ENCODE measurements around the gene SORCS2. TPM values are rescaled to one million over a fixed set of nuclear protein-coding genes. Genes with fewer than 3 reads are reported as not detected.

The SORCS2 gene
- total RNA-seq, 4 donors from 2014 or later, result 1.1 to 2.5 (median 2.0) TPM

DNA sequence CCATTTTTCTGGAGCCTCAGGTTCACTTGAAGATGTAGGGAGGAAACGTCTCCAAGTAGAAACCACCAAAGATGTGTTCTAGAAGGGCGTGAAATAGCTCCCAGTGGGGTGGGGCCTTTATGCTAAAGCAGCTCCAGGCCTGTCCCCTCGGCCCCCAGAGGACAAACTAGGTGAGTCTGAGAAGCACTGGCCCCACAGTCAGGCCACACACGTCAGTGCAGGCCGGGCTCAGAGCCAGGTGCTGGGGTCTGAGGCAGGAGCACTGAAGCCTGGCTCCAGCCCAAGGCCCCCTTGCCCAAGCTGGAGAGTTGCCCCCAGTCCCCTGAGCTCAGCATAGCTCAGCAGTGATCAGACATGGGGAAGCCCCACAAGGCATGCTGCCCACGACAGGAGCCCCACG, 337.7 kb downstream of the SORCS2 start:
- TF ChIP-seq POLR2A (IDR thresholded peaks at IDR 0.05), result no peak
- no peak for TF ChIP-seq CTCF (IDR thresholded peaks at IDR 0.05)
- Histone ChIP-seq H3K36me3 (no peaks in the 10 kb centered on the region), H3K4me3 (no peak overlapping the region), H3K4me1 (no peaks in the 10 kb centered on the region), H3K27me3 (peaks cover 0 to 17% (median 0%) of the 10 kb centered on the region in 4 donors), H3K9me3 (no peaks in the 10 kb centered on the region), H3K27ac (no peak overlapping the region)
- WGBS, 2 donors, result 42 to 59% methylated on average over 2 to 5 of the region's 7 CpGs
- DNase-seq, result no peak
- intact Hi-C loops (cut with DNase I), result no loop called here

DNA sequence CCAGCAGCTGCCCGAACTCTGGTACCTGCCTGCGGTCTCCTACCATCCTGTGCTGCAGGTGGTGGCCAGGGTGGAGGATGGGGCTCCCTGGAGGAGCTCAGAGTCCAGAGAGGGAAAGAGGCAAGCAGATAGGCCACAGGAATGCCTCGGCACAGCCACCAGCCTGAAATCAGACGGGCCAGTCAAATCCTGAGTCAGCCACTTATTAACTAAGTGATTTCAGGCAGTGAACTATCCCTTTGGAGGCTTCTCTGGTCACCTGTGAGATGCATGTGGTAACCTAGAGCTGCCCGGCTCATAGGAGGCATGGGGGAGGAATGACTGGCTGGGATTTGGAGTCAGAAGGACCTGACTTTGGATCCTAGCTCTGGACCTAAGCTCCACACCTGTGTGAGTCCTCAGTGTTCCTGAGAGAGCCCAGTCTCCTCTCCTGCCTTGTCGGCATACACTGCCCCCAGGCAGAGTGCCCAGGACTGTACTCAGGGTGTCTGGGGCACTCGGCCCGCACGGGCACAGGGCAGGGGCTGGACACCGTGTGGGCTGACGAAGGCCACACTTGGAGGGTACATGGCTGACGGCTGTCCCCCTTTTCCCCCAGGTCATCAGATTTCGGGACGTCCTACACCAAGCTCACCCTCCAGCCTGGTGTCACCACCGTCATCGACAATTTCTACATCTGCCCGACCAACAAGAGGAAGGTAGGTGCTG, 338.7 kb downstream of the SORCS2 start:
- no peak for TF ChIP-seq CTCF (IDR thresholded peaks at IDR 0.05)
- TF ChIP-seq POLR2A (IDR thresholded peaks at IDR 0.05), result no peak
- no peaks in the 10 kb centered on the region for H3K9me3 ChIP-seq
- H3K27ac ChIP-seq, result no peak overlapping the region
- DNase-seq, result no peak
- peaks cover 0 to 10% (median 0%) of the 10 kb centered on the region in 4 donors for H3K27me3 ChIP-seq
- H3K4me3 ChIP-seq, result no peak overlapping the region
- WGBS, 2 donors, result 77 to 81% methylated on average over 10 to 15 of the region's 17 CpGs
- no peaks in the 10 kb centered on the region for H3K36me3 ChIP-seq
- no peaks in the 10 kb centered on the region for H3K4me1 ChIP-seq
- intact Hi-C loops (cut with DNase I), result no loop called here

DNA sequence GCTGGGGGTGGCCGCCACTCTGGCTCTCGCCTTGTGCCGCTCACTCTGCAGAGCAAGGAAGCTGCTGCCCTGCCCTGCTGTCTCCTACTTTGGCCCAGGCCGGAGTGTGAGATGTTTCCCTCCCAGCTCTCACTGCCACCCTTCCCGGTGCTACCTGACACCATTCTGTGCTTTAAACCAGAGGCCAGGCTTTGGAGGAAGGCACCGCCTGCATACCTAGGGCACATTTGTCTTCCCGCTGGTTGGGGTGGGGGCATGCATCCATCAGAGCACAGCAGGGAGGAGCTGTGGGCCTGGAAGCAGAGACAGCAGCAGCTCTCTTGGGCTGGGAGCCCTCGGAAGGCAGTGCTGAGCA, 339.3 kb downstream of the SORCS2 start:
- WGBS, 2 donors, result 79 to 95% methylated on average over 4 to 6 of the region's 8 CpGs
- peaks cover 0 to 6% (median 0%) of the 10 kb centered on the region in 4 donors for H3K27me3 ChIP-seq
- no peaks in the 10 kb centered on the region for H3K9me3 ChIP-seq
- no peak overlapping the region for H3K4me3 ChIP-seq
- intact Hi-C loops (cut with DNase I), result no loop called here
- no peak overlapping the region for H3K27ac ChIP-seq
- DNase-seq, result no peak
- H3K4me1 ChIP-seq, result no peaks in the 10 kb centered on the region
- H3K36me3 ChIP-seq, result no peaks in the 10 kb centered on the region
- TF ChIP-seq POLR2A (IDR thresholded peaks at IDR 0.05) (no peak), CTCF (IDR thresholded peaks at IDR 0.05) (no peak)

DNA sequence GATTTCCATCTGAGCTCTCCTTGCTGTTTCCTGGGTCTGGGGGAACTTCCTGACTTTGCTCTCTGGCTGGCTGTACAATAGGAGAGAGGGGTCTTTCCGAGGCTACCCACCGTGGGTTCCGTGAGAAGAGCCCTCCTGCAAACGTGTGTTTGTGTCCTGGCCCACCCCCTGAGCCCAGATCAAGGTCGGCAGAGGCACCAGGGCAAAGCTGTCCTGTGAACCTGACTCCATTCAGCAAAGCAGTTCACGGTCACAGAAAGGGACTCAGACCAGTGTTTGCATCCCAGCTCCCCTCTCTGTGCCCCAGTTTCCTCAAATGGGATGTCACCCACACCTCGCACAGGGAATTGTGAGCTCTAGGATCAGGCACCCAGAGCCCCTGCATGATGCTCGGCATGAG, 339.7 kb downstream of the SORCS2 start:
- DNase-seq, result no peak
- intact Hi-C loops (cut with DNase I), result no loop called here
- Histone ChIP-seq H3K36me3 (no peaks in the 10 kb centered on the region), H3K9me3 (no peaks in the 10 kb centered on the region), H3K27ac (no peak overlapping the region), H3K4me1 (no peaks in the 10 kb centered on the region), H3K4me3 (no peak overlapping the region), H3K27me3 (peaks cover 0 to 6% (median 0%) of the 10 kb centered on the region in 4 donors)
- TF ChIP-seq CTCF (IDR thresholded peaks at IDR 0.05) (no peak), POLR2A (IDR thresholded peaks at IDR 0.05) (no peak)
- WGBS, 2 donors, result 73 to 89% methylated on average over 3 of the region's 8 CpGs

- Histone ChIP-seq H3K27me3 (peaks cover 0 to 6% (median 0%) of the 10 kb centered on the region in 4 donors), H3K9me3 (no peaks in the 10 kb centered on the region), H3K4me1 (no peaks in the 10 kb centered on the region), H3K36me3 (no peaks in the 10 kb centered on the region), H3K4me3 (no peak overlapping the region), H3K27ac (no peak overlapping the region)
- 74 to 84% methylated on average over 4 of the region's 8 CpGs for WGBS, 2 donors
- no peak for TF ChIP-seq CTCF (IDR thresholded peaks at IDR 0.05)
- no peak for TF ChIP-seq POLR2A (IDR thresholded peaks at IDR 0.05)
- no peak for DNase-seq
- intact Hi-C loops (cut with DNase I), result no loop called here
Observed at GRCh38 chr4:7533267-7533666, 340.9 kb downstream of the SORCS2 start.

All from esophagus squamous epithelium (tissue), 5 donors.